ENCODE data around the gene FBH1.

- TF ChIP-seq CTCF (IDR thresholded peaks at IDR 0.05) (no peak), EP300 (IDR thresholded peaks at IDR 0.05) (no peak), POLR2A (IDR thresholded peaks at IDR 0.05) (no peak)
Observed at GRCh38 chr10:5956146-5956936, 66.3 kb downstream of the FBH1 start.
